ENCODE results near the gene APOD.
A peak's percentile ranks its signal among the peaks of the same experiment; 100 is the strongest.

Gene APOD

DNA sequence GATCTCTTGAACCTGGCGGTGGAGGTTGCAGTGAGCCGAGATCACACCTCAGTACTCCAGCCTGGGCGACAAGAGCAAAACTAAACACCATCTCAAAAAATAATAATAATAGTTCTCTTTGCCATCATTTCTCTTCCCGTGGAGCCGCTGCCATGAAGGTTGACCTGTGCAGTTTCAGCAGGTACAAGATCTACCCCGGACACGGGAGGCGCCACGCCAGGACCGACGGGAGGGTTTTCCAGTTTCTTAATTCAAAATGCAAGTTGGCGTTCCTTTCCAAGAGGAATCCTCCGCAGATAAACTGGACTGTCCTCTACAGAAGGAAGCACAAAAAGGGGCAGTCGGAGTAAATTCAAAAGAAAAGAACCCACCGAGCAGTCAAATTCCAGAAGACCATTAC, 29.3 kb downstream of the APOD start:
- DNase-seq (ENCODE audit: low read depth in 2 of 2), result no peak

DNA sequence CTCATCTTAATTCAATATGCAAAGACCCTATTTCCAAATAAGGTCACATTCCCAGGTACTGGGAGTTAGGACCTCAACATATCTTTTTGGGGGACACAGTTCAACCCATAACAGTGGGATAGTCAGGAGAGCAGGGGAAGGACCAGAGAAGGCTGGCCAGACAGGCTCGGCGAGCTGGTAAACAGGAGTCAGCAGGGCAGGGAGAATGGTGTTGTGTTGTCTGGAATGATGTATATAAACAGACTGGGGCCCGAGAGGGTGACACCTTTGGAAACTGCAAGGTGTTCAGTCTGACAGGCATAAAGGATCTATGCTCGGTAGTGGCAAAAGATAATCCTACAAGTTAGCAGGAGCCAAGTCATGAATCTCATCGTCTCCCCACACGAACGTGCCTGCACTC, 30.5 kb downstream of the APOD start:
- no peak for DNase-seq (ENCODE audit: low read depth in 2 of 2)

DNA sequence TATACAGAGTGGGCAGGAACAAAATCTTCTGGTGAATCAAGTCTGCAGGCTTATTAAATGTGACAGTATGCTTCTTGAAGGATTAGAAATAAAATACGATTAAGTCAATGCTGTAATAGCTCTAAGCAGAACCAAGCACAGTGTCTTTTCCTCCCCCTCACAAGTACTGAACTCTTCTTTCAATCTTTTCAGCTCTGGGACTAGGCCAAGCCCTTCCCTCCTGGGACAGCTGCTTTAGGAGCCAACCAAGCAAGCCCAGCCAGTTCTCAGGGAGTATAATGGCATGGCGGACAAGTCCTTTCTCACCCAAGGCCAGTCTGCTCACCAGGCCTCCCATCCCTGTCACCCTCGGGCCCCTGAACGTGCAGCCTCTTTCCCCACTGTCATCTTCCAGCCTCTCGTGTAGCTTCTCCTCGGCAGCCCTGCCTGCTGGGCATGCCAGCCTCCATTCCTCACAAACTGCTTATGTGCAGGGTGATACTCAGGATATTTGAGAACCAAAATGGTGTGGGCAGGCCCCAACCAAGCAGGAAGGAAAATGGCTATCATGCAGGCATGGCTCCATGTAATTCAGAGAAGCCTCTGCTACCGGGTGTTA, 32.3 kb downstream of the APOD start:
- DNase-seq (ENCODE audit: low read depth in 2 of 2), result no peak

DNA sequence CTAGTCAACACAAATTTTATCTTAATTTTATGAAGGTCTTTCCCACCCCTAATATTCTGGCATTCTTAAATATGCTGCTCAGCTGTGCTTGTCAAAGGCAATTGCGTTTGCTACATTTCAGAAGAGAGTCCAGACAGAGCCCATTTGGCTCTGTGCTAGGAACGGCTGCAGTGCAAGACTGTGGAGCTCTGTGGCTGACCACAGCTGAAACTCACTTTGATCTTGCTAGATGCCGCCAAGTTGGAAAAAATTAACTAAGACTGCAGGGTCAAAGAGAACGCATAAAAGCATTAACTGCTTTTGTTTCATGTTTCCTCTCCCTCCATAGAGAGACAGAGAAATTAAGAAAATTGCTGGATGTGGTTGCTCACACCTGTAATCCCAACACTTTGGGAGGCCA, 33.0 kb downstream of the APOD start:
- no peak for DNase-seq (ENCODE audit: low read depth in 2 of 2)

DNA sequence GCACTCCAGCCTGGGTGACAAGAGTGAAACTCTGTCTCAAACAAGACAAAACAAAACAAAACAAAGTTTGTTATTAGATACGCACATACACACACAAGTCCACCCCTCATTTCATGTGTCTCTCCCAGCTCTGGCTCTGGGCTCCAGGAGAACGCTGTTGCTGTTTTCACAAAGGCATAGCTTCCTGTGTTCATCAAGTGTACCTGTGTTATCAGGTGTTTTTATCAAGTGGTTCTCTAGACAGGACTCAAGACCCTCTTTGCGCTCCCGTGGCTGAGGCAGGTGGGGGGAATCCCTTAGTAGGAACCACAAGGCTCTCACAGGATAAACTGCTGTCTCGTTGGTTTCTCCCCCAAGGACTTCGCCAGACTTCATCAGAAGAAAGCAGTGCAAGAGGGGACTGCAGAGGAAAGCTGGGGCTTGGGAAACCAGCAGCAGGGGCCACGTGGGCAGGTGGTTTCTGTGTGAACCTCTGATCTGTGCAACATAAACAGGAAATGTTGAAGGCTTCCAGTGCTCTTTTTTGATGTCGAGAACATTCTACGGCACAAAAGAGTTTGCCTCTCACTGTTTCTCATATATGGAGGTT, 33.7 kb downstream of the APOD start:
- DNase-seq (ENCODE audit: low read depth in 2 of 2), result peak; percentile 27 to 55

DNA sequence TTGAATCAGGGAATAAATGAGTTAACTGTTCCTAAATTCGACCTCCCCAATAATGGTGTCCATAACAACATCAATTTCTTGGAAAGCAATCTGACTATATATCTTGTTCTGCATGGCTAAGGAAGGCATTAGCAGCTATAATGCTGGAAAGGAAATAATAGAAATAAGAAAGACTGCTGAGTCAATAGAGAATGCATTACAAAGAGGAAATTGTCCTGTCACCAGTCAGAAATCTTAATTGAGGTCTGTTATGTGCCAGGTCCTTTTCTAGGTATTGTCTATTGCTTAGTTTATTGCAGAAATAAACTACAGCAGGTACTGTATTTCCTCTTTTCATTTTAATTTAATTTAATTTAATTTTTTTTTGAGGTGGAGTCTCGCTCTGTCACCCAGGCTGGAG, 34.8 kb downstream of the APOD start:
- no peak for DNase-seq (ENCODE audit: low read depth in 2 of 2)

DNA sequence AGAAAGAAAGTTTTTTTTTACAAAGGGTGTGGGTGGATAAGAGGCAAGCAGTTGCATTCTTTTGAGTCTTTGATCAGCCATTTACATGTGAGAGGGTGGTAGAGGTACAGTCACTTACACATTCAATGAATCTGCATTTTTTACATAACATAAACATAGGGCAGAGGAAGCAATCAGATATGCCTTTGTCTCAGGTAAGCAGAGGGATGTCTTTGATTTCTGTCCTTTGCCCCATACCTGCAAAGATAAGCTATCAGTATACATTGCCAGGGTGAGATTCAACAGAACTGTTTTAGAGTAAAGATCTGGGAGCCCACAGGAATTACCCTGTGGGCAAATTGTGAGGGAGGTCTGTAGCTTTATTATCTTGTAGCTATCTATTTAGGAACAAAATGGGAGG, 35.2 kb downstream of the APOD start:
- DNase-seq (ENCODE audit: low read depth in 2 of 2), result no peak

DNA sequence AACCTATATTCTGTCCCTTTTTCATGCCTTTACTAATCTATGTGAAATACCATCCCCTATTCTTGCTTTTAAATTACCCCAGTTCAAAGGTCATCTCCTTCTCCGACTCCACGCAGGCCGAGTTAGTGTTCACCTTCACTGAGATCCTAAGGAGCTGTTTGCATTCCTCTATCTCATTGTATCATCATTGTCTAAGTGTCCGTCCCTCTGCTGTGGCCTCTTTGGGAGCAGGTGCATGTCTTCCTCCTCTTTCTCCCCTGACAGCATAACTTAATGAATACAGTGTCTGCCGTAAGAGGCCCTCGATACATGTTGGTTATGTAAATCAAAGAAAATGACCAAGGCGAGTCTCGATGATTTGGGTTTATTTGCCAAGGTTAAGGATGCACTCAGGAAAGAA, 35.7 kb downstream of the APOD start:
- DNase-seq (ENCODE audit: low read depth in 2 of 2), result no peak

DNA sequence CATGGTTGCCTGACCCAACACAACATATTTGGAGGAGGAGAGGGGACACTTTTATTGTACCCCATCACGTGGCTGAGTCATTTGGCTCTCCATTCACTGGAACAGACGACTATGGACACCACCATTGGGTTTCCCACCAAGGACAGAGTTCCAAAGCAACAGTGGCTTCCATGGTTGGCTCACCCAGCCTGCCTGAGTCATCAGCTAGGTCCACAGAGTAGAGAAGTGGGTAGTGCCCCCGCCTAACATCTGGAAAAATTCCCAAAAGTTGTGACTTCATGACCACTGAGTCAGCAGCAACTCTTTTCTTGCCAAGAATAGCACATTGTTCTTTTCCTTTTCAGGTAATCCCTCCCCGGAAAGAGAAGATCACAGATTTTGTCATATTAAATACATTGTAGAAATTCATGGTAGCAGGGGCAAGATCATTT, 37.6 kb downstream of the APOD start:
- no peak for DNase-seq (ENCODE audit: low read depth in 2 of 2)

DNA sequence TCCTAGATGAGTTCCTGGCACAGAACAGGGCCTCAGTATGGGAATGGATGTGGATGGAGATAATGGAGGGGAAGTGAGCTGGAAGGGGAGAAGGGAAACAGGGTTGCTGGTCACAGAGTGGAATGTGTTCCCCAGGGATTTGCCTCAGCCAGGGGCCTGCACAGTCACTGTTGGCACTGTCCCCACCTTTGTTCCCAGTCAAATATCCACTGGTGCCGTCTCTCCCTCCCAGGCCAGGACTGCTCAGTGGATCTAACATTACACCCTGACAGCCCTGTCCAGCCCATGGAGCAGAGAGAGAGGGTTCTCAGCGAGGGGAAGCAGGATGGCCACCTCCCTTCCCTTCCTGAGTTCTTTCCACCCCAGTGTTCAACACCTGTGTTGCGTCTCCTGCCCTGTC, 39.1 kb downstream of the APOD start:
- DNase-seq (ENCODE audit: low read depth in 2 of 2), result no peak

DNA sequence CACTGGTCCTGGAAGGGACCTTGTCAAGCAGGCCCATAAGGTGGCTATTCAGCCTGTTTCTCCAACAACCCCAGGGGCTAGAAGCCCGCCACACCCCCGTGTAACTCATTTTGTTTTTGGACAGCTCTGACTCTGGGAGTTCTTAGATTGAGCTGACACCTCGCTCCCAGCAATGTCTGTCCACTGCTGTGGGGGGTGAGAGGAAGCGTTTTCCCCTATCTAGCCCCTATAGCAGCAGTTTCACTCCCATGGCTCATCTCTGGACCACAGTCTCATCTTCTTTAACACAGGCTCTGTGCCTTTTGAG, 39.6 kb downstream of the APOD start:
- DNase-seq (ENCODE audit: low read depth in 2 of 2), result no peak

DNA sequence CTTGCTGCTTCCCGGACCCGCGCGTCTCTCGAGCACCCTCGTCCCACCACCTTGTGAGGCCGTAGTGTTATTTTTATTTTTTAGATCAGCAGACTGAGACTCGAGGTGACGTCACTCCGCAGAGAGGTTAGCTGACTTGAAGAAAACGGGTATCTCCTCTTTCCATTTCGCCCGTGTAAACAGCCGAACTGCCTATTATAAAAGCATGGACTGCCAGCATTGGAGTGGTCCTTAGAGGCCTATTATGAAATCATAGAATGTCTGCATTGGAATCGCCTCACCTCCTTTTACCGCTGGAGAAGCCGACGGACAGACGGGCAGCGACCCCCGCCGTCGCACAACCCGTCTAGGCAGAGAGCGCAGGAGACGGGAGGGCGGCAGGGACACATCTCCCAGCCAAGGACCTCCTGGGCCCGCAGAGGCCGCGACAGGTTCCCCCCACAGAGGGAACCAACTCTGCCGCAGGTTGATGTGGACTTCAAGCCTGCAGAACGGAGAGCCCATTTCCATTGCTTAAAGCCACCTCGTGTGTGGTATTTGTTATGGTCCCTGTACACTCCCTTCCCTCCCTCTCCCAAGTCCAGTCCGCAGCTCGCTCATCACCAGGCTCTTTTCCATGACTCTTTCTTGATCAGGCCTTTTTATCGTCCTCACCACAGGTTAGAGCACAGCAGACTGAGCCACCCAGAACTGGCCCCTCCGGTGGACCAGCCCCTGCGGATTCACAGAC, 40.1 kb downstream of the APOD start:
- no peak for DNase-seq (ENCODE audit: low read depth in 2 of 2)

DNA sequence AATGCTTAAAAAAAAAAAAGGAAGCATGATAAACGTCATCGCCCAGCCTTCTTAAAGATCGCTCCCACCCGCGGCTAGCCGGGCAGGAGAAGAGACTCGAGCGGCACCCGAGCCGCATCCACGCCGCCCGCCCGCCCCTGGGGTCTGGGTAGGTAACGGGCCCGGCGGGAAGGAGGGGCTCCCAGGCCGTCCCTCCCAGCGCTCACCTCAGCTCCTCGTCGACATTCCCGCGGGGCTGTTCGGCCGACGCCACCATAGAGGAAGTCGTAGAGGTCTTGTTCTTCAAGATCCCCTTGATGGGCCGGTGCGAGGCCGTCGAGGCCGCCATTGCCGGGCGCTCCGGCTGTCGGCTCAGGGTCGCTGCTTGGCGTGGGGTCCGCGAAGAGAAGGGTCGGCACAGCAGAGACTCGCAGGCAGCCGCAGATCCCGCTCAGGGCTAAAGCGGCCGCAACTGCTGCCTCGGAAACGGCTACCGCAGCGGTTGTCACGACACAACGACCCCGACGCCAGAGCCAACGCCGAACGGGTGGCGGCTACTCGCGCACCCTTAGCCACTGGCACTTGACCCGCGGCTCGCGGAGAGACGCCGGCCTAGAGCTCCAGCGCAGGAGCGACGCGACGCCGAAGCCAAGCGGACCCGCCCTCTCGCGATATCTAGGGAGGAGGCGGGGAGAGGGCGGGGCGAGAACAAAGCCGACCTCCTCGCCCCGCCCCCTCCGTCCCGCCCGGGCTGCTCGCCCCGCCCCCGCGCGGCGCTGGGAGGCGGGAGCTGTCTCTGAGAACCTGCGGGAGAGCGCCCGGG, 40.8 kb downstream of the APOD start, which contains the start of gene PPP1R2:
TSS of gene PPP1R2 (minus strand) at position 628 of the 802 bp plus-strand sequence. CDS start at position 328, 300 bp downstream.
- DNase-seq (ENCODE audit: low read depth in 2 of 2), result peak; percentile 85 to 90

DNA sequence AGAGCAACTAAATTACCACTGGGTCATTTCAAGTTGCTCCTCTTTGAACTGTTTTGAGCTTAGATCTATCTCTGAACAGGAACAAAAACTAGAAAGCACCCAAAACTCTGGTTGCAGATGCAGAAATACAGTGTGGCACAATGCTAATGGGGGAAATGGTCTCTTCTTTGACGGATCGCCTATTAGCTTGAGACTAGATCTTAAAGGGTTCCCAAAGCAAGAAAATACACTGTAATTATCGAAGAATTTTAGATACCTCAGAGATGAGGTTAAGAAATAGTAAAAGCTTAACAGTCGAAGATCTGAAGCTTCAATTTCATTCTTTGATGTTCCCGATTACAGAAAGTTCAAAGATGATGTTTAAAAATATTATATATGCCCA, 41.4 kb downstream of the APOD start:
- DNase-seq (ENCODE audit: low read depth in 2 of 2), result no peak

DNA sequence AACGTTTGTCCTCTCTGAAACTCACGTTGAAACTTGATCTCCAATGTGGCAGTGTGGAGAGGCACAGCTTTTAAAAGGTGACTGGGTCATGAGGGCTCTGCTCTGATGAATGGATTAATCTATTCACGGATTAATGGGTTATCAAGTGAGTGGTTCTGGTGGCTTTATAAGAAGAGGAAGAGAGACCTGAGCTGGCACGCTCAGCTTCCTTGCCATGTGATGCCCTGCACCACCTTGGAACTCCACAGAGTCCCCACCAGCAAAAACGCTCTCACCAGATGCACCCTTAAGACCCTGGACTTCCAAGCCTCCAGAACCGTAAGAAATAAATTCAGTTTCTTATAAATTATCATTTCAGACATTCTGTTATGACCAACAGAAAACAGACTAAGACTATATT, 43.2 kb downstream of the APOD start:
- DNase-seq (ENCODE audit: low read depth in 2 of 2), result no peak

DNA sequence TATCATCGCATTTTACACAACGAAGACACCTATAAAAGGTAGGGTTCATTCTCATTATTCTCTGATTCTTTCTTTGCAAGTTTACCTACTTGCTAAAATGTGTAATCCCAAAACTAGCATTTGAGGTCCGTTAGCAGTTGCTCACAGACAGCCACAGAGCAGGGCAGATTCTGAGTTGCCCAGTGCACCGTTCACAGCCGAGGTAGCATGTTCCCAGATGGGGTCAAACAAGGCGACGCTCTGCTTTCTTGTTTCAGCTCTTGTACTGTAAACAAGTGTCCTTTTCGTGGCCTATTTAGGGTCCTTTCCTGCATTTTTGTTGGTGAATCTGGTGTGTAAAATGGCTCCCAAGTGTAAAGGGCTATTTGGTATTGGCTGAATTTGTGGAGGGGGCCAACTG, 43.7 kb downstream of the APOD start:
- no peak for DNase-seq (ENCODE audit: low read depth in 2 of 2)

DNA sequence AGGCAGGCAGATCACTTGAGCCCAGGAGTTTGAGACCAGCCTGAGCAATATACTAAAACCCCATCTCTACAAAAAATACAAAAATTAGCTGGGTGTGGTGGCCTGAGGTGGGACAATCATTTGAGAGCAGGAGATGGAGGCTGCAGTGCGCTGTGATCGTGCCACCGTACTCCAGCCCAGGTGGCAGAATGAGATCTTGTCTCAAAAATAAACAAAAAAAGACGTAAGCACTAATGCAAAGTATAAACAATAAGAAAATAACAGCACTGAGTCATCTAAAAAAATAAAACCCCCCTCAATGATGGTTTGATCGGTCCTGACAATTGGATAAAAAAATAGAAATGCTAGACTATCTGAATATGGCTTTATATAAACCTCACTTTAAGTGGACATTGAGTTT, 44.3 kb downstream of the APOD start:
- no peak for DNase-seq (ENCODE audit: low read depth in 2 of 2)

DNA sequence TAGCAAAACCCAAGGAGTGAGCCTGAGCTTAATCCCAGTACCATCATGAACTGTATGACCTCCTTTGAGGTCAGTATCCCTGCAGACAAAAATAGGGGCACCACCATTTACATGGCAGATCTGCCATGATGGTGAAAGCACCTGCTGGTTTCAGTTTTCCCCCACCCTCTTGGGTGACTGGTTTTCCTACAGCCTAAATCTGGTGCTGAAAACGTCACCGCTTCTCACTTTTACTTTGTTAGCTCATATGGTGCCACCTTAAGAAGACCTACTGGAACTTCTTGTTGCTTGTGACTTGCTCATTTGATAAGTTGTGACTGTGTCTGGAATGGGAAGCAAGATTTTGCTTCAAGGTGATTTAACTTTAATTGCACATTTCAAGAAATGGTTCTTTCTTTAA, 45.7 kb downstream of the APOD start:
- DNase-seq (ENCODE audit: low read depth in 2 of 2), result no peak

DNA sequence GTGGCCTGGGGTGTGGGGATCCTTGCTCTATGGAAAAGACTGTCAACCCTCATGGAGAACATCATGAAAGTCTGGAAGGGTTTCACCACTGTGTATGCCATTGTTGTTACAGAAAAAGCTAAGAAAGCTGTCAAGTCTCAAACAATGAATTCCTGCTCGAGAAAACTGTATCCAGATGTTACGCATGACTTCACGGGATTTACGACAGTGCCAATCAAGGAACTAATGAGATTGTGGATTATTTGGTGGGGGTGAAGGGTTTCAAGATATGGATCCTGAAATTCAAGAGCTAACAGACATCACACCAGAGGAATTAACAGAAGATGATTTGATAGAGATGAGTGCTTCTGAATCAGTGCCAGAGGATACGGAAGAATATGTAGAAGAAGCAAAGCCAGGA, 48.4 kb downstream of the APOD start:
- DNase-seq (ENCODE audit: low read depth in 2 of 2), result no peak

DNA sequence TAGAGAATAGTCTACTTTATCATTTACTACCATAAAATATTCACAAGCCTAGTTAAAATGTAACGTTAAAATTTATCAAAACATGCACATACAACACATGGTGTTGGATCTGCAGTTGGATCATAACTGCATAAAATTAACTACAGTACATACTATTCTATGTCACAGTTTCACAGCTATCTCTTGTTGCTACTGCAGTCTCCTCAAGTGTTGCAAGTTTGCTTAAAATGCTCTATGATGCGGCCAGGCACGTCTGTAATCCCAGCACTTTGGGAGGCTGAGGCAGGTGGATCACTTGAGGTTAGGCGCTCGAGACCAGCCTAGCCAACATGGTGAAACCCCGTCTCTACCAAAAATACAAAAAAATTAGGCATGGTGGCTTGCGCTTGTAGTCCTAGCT, 50.9 kb downstream of the APOD start:
- no peak for DNase-seq (ENCODE audit: low read depth in 2 of 2)

DNA sequence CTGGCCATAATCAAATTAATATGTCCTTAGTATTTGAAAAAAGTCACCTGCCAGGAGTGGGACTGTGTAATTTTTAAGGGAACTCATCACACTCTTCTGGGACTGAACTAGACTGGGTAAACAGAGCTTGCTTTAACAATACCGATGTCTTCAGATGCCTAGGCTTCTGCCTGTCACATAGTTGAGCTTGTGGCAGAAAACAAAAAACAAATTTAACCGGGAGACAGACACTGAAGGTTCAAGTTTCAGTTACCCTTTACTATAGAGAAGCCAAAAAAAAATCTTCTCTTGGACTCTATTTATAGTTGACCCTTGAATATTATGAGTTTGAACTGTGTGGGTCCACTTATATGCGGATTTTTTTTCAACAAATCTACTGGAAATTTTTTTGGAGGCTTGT, 51.4 kb downstream of the APOD start:
- DNase-seq (ENCODE audit: low read depth in 2 of 2), result no peak

DNA sequence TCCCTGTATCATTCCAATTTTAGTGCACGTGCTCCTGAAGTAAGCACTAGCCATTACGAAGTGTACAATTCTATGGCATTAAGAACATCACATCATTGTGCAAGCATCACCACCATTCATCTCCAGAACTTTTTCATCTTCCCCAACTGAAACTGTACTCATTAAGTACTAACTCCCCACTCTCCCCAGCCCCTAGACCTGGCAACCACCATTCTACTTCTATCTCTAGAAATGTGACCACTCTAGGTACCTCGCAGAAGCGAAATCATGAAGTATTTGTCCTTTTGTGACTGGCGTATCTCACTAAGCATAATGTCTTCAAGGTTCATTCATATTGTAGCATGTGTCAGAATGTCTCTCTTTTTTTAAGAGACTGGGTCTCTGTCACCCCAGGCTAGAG, 52.1 kb downstream of the APOD start:
- no peak for DNase-seq (ENCODE audit: low read depth in 2 of 2)

DNA sequence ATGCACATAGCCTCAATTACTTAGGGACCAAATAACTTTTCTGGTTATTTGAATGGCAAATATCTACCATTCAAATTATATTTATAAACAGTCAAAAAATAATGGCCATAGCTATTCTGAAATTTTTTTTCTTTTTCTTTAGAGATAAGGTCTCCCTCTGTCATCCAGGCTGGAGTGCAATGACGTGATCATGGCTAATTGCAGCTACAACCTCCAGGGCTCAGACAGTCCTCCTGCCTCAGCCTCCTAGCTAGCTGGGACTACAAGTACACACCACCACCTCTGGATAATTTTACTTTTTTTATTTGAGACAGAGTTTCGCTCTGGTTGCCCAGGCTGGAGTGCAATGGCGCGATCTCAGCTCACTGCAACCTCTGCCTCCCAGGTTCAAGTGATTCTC, 57.2 kb downstream of the APOD start:
- DNase-seq (ENCODE audit: low read depth in 2 of 2), result no peak

Measured in stimulated activated CD4-positive, alpha-beta T cell treated with anti-CD3 and anti-CD28 coated beads, Interleukin-1b, Interleukin-23, amount 100 ng/mL, for 1 hour (primary cell).